COLO668 (cell line): Measurements from ENCODE around the gene ACAP1.

Source experiments
- DNase-seq: peaks from one replicate; lab custom pipeline; 2025; ENCODE audit not compliant: unreplicated experiment; lab: John Stamatoyannopoulos, UW

Gene ACAP1

DNA sequence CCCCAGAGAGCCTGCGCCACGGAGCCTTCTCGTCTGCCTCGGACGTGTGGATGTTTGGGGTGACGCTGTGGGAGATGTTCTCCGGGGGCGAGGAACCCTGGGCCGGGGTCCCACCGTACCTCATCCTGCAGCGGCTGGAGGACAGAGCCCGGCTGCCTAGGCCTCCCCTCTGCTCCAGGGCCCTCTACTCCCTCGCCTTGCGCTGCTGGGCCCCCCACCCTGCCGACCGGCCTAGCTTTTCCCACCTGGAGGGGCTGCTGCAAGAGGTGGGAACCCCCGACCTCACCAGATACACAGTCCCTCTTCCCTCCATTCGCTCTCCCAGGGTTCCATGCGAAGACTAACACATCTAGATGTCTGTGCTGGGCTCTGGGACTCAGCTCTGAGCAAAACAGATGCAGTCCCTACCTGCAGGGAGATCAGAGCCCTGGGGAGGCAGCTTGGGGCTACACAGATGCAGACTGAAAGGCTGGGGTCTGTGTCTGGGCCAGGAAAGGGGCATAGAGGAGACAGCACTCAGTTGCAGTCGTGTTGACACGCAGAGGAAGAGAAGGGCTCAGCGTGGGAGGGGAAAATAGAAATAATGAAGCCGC, 48.3 kb downstream of the ACAP1 start:
- DNase-seq = no peak

DNA sequence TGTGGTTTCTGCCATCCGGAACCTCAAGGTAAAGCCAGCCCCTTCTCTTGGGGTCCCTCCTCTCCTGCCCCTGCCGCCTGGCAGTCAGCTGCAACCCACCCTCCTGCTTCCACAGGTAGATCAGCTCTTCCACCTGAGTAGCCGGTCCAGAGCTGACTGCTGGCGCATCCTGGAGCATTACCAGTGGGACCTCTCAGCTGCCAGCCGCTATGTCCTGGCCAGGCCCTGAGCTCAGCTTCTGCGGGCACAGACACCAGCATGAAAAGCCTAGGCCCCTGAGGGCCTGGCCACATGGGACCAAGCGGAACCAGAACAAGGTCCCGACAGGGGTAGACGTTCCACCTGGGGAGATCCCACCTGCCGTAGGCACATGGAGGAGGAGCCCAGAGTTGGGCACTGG, 52.5 kb downstream of the ACAP1 start:
- no peak for DNase-seq

DNA sequence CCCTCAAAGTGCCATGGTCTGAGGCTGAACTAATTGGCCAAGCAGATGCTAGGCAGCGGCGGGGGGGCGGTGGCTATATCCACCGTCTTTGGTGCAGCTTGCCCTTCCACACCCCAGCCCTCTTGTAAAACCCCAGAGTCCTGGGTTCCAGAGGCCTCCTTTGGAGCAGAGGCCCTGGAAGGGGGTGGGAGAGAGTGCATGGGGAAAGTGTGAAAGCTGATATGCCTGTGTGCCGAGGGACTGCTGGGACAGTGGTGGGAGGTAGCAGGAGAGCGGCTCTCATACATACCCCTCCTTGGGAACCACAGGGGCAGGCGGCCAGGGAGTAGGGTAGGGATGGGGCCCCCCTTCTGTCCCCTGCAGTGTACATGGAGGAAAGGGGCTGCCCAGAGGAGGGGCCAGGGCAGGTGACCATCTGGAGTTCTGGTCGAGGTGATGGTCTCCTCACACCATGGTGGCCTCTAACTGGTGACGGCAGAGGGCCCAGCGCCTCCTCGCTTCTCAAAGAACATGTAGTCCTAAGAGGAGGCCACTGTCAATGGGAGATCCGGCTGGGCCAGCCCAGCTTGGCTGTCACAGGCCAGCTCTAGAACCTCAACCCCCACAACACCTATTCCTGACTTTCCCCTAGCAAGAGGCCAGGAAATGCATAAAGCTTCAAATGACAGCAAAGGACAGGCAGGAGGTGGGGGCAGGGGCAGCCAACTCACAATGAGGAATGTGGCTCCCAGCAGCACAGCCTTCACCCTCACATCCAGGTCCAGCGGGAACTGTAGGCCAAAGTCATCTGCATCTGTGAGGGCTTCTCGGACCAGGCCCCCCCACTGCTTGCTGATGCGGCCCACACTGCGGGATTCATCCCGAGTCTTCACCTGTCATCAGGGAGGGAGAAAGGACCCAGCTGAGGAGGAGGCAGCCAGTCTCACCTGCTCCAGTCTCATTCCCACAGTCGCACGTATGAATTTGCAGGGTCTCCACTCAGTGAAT, 53.9 kb downstream of the ACAP1 start:
- DNase-seq = no peak

DNA sequence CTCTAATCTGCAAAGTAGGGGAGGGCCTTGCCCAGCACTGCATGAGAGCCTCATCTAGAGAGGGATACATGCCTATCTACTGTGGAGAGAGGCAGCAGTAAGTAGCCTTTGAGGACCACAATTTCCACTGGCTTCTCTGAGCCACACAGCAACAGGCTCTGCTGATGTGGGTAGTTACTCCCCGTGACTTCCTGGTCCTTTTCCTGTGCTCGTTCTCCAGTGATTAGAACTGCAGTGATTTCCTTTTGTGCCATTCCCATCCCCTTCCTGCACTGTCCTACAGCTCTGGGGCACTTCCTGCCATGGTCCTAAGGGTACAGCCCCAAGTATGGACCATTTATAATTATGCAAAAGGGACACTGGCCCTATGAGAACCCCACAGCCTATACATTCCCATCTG, 55.0 kb downstream of the ACAP1 start:
- DNase-seq = no peak

DNA sequence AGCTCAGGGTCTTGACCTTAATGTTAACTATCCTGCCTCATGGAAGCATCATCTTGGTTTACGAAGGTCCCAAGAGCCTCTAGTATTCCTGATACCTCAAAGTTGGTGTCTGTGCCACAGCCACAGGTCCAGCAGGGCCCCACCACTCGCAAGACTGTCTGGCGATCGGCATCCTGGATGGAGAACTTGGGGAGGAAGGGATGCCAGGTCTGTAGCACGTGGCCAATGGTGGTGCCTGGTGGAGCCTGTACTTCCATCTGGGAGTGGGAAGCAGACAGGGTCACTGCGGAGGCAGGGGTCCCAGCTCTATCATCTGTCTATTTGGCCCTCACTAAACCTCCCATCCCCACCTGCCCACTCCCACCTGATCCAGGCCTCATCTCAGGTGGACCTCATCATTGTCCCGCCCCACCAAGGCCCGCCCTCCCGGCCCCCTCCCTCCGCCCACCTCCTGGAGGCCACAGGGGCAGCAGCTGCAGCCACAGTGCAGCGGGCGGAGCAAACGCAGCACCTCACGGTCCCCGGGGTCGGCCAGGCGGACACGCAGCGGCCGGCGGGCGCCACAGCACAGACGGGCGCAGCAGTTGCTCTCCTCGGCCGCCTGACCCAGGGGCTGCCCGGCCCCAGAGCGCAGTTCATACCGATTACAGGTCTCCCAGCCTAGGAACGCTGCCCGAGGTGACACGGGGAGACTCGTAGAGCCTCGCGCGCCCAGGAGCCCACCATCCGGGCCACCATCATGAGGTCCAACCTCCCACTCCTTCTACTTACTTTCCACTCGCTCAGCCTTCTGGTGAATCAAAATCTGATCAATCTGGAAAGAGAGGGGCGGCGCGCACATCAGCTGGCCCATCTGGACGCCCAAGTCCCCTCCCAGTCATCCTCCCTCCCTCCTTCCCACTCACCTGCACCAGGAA, 56.6 kb downstream of the ACAP1 start:
- no peak for DNase-seq

DNA sequence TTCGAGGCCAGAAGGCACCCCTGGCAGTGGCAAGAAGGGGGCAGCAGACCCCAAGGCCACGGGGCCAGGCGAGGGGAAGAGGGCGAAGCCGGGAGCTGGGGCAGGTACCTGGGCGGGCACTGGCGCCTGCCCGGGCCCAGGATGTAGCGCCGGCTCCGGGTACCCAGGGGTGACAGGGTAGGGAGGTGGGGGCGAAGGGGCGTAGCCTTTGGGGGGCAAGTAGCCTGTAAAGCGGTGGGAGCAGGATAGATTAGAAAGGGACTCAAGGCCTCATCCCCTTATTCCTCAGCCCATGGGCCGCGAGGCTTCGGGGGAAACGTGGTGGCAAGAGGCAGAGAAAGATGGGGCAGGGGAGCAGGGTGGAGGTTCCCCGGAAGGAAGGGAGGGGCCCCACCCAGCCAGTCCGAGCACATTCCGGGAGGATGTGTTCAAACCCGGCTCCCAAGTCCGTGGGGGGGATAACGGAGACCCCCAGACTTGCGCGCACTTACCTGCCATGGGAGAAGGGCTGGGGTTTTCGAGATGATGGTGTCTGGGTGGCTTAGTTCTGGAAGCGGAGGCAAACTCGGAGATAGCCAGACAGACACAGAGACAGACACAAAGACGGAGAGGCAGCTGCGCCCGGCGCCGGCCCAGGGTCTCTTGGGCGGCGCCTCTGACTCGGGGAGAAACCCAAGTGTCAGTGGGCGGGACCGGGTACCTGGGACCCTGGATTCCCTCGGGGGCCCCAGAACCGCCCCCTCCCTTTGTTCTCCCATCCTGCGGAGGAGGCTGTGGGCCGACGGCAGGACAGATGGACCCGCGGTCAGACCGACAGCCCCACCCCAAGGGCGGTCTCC, 57.5 kb downstream of the ACAP1 start:
- DNase-seq = peak; percentile 38

DNA sequence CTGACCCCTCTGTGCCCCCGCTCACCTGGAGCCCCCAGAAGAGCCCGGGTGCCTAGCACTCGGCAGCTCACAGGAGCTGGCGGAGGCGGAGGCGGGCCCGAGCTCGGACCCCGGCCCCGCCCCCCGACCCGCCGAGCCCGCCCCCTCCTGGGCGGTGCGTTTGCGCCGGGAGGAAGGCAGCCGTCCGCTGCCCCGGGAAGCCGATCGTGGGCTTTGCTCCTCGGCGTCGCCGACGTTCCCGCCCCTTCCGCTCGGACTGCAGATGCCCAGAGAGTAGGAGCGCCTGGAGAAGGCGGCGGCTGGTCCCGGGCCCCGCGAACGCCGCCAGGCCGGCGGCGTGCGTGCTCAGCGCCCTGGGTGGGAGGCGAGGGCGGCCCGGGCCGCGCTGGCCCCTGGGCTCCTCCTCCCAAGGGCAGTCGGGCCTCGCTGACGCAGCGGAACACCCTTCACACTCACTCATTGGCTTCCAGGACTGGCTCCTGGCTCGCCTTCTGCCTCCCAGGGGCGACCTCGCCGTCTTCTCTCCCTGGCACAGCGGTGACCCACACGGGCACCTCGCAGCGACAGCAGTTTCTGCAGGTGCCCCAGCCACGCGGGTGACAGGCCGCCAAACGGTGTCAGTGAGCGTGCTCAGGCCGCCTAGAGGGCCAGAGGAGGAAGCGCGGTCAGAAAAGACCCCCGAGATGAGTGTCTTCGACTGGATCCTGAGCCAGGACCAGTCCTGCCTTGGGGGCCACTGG, 58.3 kb downstream of the ACAP1 start, which contains the start of gene PLSCR3:
Gene PLSCR3, minus strand, starts transcription at position 74 of the 740 bp plus-strand sequence. CDS start 415 bp downstream, outside the sequence.
- peak; percentile 74 for DNase-seq

DNA sequence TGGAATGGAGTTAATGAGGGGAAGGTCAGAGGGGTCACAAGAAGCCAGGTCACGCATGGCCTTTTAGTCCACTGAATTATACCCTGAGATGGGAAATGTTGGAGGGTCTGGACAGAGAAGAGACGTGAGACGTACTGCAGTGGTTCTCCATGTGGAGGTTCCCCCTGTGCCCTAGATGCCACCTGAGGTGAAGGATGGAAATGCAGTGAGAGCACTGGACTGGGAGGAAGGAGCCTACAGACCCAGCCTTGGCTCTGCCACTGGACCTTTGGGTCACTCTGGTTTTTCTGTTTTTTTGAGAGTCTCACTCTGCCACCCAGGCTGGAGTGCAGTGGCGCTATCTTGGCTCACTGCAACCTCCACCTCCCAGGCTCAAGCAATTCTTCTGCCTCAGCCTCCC, 59.8 kb downstream of the ACAP1 start:
- DNase-seq = no peak

DNA sequence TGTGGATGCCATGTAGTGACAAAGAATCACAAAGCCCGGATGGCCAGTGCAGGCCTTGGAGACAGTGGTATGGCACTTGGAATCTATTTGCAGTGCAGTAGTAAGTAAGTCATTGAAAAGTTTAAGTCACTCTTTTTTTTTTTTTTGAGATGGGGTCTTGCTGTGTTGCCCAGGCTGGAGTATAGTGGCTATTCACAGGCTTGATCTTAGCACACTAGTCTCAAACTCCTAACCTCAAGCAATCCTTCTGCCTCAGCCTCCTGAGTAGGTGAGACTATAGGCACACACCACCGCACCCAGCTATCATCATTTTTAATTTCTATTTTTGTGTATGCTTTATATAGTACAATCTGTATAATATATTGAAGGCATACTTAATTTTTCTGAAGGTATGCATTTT, 62.3 kb downstream of the ACAP1 start:
- DNase-seq = no peak
